Activated T-cell treated with anti-CD3 and anti-CD28 coated beads for 24 hours (primary cell): ENCODE results near the gene GRK7.
"Not testable (repeated sequence)": the region's sequence is repeated elsewhere in the genome, so short reads cannot be mapped to it uniquely, and the experiment has no call there.

ENCODE experiments used
- DNase-seq: peaks from one replicate; pipeline ENCODE4 v3.0.0-alpha.2; 2020; ENCODE audit warnings: low read depth

GRK7 gene

DNA sequence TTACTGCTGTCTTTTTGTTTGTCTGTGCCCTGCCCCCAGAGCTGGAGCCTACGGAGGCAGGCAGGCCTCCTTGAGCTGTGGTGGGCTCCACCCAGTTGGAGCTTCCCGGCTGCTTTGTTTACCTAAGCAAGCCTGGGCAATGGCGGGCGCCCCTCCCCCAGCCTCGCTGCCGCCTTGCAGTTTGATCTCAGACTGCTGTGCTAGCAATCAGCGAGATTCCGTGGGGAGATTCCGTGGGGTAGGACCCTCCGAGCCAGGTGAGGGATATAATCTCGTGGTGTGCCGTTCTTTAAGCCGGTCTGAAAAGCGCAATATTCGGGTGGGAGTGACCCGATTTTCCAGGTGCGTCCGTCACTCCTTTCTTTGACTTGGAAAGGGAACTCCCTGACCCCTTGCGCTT lies 656 bp upstream of the GRK7 start:
- not testable (repeated sequence) for DNase-seq

DNA sequence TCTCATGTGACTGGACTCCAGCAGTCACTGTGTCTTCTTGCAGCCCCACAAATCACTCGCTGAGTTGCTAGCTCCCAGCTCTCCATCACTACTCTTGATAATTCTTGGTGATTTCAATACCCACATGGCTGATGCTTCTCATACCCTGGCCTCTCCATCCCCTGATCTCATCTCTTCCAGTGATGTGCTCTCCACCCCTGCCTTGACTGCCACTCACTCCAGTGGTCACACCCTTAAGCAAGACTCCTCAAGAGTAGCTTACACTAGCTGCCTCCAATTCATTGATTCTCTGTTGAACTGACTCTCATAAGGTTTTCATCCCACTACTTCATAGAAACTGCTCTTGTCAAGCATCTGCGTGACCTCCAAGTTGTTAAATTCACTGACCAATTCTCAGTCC lies 837 bp downstream of the GRK7 start:
- no peak for DNase-seq

DNA sequence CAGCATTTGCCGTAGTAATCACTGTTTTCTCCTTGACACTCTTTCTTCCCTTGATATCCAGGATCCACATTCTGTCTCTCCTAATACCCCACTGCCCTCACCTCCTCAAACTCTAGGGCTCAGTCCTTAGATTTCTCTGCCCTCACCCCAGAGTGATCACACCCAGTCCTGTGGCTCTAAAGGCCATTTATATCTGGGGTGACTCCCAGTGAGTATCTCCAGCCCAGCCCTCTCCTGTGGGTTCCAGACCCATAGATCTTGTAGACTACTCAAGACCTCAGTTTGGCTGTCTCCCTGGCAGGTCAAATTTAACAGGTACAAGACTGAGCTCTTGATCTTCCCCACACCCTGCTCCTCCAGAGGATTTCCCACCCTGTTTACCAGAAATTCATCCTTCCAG lies 1.3 kb downstream of the GRK7 start:
- DNase-seq: no peak

DNA sequence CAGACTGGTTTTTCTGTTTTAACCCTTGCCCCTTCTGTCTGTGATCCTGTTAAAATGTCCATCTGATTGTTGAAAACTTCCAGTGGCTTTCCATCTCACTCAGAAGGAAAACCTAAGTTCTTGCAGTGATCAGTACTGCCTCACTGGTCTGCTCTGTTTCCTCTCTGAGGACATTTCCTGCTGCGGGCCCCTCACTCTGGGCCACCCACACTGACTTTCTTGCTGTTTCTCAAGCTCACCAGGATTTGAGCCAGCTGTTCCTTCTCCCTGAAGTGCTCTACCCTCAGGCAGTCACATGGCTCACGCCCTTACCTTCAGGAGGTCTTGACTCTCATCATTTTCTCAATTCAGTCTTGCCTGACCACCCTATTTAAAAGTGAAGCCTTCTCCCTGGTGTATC lies 1.8 kb downstream of the GRK7 start:
- no peak for DNase-seq

DNA sequence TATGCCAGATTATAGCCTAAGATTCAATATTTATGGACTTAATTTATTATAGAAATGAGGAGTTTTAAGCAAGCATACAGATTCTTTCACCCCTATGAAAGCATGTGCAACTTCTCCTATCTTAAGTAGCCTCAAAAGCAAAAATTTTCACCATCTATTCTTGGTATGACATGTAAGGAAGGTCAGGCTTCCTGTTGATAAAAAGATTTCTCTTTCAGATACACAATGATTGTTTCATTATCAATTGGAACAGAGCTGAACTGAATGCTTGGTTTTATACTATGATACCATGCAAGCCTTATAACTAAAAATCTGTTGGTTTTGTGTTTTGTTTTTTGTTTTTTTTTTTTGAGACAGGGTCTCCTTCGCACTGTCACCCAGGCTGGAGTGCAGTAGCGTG lies 3.9 kb downstream of the GRK7 start:
- no peak for DNase-seq

DNA sequence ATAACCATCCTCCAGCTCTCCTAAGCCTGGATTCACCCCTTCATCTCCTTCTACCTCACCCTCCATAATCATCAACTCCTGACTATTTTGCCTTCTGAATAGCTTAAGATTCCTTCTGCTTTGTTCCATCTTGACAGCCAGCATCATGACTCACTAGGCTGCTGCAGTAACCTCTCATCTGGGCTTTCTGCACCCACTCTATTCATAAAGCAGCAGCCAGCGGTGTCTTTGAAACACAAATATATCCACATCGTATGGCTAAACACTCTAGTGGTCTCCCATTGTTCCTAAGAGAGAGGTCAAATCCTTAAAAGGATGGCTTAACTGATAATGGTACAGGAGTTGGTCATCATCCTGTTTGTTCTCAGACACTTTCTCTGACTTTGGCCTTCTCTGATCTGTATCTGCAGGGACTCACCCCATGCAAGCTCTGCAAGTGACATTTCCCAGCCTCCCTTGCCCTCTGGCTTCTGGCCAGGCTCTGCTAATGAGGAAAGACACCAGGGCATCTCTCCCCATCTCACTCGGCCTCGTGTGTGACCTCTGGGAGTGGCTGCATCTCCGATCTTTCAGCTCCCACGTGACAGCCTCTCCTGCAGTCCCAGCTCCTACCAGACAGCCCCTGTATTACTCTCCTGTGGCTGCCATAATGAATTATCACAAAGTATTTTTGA lies 6.2 kb downstream of the GRK7 start:
- DNase-seq: no peak

DNA sequence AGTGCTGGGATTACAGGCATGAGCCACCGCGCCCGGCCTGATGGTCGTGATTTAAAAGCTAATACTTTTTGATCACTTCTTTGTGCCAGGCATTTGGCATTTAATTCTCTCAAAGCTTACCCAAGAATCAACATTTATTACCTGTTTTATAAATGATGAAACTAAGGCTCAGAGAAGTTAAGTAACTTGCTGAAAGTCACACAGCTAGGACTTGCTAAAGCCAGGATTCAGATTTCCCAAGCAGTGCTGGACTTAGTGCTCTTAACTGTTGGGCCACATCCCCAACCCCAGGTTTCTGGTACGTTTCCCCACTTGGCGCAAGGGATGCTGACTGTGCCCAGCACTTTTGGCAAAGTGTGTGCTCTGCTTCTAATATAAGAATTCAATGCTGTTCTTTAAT lies 10.5 kb downstream of the GRK7 start:
- no peak for DNase-seq

DNA sequence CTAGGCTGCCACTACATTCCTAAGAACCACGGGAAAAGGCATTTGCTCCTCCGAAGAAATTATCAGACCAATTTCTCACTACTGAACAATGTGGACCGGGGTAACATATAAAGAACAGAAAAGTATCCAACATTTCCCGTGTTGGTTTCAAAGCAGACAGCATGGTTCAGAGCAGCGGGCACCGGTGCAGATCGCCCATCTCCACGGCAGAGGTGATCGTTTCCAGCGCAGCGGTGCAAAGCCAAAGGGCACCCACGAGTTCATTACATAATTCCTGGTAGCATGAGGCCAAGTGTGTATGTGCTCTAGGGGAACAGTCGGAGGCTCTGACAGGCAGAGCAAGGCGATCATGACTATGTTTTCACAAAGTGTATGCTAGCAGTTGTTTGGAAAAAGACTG lies 13.2 kb downstream of the GRK7 start:
- no peak for DNase-seq

DNA sequence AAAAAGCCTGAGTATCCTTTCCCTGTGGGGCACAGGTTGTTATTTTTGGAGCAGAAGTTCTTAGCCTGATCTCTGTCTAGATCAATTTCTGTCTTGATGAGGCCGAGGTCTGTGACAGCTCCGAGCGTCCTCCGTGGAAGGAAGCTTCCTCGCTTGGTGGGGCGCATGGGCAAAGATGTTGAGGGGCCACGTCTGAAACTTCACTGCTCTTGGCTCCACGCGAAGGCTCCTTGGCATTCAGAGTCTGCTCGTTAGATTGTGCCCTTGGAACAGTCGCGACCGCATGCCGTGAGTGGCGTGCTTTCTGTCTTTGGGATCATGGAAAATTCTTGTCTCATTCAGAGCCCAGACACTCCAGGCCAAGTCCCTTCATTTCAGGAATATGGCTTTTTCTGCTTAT lies 13.7 kb downstream of the GRK7 start:
- DNase-seq: no peak

DNA sequence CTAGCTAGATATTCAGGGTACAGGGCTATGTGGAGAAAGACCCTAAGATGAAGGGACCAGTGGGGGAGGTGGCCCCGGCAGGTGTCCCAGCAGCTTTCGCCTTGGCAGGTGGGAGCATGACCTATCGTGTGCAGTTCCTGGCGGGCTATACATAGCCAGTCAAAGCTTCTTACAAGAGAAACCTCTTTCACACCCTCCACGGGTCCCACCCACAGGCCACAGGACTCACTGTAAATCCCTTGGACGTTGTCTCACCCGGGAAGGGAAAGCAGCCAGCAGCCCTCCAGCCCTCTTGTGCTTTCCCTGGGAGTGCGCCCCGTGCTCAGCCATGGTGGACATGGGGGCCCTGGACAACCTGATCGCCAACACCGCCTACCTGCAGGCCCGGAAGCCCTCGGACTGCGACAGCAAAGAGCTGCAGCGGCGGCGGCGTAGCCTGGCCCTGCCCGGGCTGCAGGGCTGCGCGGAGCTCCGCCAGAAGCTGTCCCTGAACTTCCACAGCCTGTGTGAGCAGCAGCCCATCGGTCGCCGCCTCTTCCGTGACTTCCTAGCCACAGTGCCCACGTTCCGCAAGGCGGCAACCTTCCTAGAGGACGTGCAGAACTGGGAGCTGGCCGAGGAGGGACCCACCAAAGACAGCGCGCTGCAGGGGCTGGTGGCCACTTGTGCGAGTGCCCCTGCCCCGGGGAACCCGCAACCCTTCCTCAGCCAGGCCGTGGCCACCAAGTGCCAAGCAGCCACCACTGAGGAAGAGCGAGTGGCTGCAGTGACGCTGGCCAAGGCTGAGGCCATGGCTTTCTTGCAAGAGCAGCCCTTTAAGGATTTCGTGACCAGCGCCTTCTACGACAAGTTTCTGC lies 15.0 kb downstream of the GRK7 start:
- no peak for DNase-seq

DNA sequence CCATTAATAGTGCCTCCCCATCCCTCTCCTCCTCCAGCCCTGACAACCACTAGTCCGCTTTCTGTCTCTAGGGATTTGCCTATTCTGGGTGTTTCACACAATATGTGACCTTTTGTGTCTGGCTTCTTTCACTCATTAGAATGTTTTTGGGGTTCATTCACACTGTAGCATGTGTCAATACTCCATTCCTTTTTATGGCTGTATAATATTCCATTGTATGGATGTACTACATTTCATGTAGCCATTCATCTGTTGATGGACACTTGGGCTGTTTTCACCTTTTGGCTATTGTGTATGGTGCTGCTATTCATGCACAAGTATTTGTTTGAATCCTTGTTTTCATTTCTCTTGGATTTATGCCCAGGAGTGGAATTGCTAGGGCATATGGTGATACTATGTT lies 16.5 kb downstream of the GRK7 start:
- DNase-seq: no peak

DNA sequence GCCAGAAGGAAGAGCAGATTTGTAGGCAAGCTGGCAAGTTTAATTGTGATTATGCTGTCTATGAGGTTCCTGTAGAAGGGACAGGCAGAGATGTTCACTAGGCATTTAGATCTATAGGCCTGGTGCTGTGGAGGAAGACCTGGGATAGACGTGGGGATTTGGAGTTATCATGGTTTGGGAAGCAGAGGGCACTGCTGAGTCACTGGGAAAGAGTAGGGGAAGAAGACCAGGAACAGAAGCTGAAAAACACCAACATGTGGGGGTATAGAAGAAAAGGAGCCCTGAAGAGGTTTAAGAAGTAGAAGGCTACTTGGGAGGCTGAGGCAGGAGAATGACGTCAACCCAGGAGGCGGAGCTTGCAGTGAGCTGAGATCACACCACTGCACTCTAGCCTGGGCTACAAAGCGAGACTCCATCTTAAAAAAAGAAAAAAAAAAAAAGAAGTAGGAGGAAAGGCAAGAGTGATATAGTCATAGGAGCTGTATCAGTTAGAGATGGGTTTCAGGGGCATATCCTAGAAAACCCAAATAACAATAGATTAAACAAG lies 19.3 kb downstream of the GRK7 start:
- DNase-seq: no peak

DNA sequence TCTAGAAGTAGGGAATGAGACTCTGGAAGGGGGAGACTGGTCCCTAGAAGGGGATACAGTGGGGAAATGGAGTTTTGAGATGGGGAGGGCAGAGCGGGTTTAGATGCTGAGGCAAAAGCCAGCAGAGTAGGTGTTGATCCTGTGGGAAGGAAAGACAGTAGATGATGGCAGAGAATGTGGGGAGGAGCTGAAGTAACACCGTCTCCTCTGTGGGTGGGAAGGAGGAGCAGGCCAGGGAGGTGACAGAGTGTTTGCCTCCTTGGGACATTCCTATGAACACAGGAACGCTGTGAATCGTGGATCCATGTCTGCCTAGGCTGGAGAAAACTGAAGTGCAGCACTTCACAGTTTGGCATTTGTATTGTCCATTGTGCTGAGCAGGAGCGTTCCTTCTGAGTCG lies 20.4 kb downstream of the GRK7 start:
- DNase-seq: no peak

DNA sequence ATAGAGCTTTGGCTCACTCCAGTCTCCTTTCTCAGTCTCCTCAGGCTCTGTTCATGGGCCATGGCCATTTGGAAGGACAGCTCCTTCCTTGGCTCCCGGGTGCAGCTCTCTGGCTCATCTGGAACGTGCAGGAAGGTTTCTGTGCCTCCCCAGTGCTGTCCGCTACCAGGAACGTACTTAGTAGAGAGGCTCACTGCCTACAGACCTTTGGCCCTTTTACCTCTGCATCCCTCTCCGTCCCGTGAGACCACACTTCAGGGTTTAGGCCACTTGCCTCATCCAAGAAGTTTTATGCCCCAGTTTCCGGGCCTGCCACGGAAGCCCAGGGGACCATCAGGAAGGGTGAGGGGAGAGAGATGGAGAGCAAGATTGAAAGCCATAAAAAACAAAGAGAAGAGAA lies 20.9 kb downstream of the GRK7 start:
- DNase-seq: no peak

DNA sequence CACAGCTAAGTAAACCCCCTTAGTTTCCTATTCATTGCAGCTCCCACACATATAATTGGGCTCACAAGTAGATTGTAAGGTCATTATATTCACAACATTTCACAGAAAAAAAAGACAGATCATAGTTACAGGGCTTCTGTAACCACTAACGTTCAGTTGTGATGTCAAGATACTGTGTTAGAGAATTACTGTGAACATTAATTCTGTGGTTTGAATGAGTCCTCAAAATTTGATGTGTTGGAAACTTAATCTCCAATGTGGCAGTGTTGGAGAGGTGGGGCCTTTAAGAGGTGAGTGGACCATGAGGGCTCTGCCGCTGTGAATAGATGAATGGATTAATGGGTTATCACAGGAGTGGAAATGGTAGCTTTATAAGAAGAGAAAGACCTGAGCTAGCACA lies 21.3 kb downstream of the GRK7 start:
- DNase-seq: no peak

DNA sequence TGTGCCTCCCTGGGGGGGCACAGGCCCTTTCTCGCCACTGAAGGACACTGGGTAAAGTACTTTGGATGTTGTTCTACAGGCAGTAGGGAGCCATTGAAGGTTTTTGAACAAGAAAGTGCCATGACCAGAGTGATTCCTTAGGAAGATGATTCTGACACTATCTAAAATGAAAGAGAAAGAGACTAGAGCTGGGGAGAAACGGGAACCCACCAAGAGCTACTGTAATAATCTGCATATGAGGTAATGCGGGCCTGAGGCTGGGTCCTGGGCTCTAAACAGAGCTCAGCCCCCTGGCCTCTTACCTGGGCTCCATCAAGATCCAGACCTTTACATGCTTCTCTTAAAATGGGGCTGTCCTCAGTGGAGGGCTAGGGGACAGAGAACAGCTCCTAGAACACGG lies 24.9 kb downstream of the GRK7 start:
- DNase-seq: no peak

DNA sequence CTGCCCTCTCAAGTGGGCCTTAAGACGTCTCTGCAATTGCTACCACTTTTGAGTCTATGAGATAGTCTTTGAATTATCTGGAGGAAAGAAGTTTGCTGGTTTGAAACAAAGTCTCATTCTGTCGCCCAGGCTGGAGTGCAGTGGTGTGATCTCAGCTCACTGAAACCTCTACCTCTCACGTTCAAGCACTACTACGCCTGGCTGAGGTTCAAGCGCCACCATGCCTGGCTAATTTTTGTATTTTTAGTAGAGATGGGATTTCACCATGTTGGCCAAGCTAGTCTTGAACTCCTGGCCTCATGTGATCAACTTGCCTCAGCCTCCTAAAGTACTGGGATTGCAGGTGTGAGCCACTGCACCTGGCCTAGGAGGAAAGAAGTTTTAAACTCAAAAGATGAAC lies 25.5 kb downstream of the GRK7 start:
- not testable (repeated sequence) for DNase-seq

DNA sequence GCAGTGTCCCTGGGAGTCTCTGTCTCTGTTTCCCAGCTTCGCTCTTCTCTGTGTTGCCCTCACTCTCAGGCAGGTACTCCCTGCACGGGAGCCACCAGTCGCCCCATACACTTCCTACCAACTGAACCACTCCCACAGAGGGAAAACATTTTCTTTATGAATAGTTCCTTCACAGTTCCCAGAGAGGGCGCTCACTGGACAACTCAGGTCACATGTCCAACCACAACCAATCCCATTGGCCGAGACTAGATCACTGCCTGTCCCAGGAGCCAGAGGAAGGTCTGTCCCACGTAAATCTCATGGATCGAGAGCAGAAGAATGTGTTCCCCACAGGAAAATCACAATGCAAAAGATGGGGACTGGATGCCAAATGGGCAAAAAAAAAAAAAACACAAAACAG lies 26.1 kb downstream of the GRK7 start:
- no peak for DNase-seq

DNA sequence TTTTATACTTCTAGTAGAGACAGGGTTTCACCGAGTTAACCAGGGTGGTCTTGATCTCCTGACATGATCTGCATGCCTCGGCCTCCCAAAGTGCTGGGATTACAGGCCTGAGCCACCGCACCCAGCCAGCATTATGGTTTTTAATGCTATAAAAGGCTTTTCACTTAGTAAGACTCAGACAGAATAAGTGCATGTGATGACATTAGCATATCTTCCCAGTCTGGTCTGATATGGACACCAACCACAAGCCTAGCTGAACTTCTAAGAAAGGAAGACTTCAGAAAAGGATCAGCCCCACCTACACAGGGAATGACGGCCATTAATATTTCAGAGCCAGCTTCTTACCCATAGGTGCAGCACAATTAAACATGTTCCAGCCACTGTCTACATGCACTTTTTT lies 27.0 kb downstream of the GRK7 start:
- DNase-seq: no peak

DNA sequence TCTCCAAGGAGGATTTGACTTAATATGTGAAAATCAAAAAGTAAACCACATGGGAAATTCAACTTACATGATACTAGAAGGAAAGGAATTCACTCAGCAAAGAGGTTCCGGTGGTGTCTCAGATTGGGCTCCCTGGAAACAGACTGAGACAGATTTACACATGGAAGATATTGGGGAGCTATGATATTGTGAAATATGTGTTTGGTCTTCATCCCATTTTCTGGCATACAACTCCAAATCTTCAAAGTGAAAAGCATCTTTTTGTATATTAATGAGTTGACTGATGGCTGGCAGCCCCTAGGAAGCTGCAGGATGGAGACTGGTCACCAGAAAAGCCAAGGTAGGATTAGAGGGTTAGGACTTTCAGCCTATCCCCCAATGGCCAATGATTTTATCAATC lies 29.3 kb downstream of the GRK7 start:
- DNase-seq: no peak

DNA sequence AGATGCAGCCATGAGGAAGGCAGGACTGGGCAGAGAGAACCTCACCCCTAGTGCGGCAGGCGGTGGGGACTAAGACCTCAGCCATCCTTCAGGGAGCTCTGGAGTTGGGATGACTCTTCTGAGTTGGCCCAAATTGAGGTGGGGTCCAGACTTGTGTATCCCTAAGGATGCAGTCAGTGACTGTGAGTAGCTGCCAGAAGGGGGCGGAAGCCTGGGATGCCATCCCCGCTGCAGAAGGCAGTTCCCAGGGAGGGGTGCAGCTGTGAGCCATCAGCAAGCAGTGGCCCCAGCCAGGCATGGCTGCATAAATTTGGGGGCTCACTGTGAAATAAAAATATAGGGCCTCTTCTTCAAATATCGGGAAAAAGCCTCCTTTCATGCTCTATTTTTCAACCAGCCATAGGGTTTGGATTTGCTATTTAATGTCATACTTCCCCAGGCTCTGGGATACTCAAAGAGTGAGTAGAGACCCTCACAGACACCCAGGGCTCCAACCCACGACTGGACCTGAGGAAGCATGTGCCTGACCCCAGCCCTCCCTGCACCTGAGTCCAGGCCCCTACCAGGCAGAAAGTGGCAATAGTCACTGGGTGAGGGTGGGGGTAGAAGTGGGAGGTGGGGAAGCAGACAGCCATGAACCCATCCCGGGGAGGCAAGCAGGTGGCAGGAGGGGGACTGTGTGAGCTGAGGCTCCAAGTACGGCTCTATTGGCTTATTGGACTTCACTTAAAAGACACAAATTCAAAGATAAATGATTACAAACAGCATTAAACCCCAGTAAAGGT lies 30.5 kb downstream of the GRK7 start:
- no peak for DNase-seq

DNA sequence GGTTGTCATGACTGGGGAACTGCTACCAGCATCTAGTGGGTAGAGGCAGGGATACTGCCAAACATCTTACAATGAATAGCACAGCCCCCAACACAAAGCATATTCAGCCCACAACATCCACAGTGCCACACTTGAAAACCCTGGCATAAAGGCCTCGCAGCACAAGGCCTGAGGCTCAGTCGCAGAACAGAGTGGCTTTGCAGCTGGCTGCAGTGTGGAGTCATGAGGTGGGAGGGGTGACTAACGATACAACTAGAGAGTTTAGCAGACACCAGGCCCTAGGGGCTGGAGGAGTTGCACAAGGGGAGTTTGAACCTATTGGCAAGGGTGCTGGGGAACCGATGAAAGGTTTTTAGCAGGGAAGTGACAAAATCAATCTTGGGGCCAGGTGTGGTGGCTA lies 32.1 kb downstream of the GRK7 start:
- DNase-seq: no peak

DNA sequence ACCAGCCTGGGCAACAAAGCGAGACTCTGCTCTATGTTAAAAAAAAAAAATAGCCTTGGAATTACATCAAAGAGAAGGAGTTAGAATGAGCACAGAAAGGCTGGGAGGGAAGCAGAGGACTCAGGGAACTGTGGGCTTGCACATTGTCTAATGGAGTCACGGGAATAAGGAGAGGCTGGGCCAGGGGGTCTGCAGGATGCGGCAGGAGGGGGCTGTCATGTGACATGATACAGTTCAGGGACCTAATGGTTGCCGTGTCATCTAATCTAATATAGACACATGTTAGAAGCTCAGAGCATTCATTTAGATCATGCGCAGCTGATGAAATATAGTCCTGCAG lies 32.5 kb downstream of the GRK7 start:
- no peak for DNase-seq
